HepG2 (cell line): ENCODE data around the gene C10orf71. TPM values are rescaled to one million over a fixed set of nuclear protein-coding genes. Genes with fewer than 3 reads are reported as not detected.

ENCODE experiments used
- ATAC-seq: fragments of 200-7000 bp; cut with Tn5 transposase; 3 replicates; pipeline ENCODE4 v1.9.1; 2020; ENCODE audit warnings: mild to moderate bottlenecking, moderate library complexity
- BruUV-seq: library from RNA; stranded (reverse); fragments of 400-500 nt; replicated peaks from 2 replicates; lab custom pipeline; 2021; lab: Mats Ljungman, UMichigan
- CTCF ChIA-PET: fragments of 300-600 bp; formaldehyde crosslinking; extraction: SDS; loops from one replicate; lab custom pipeline; 2021; ENCODE audit warnings: low total read pairs, inconsistent platforms, low intra/inter-chr PET ratio; lab: Yijun Ruan, JAX
- POLR2A ChIA-PET: fragments of 350-600 bp; sonication (Branson Sonifier 250); formaldehyde crosslinking; loops from one replicate; lab custom pipeline; 2020; ENCODE audit warnings: antibody characterized with exemption, inconsistent platforms; lab: Yijun Ruan, JAX
- DNase-seq: peaks from one replicate; pipeline ENCODE4 v3.0.0-alpha.2; 2015; ENCODE audit warnings: low spot score
- FAIRE-seq: peaks from 3 replicates; lab custom pipeline; 2011; peaks lifted over from hg19 to GRCh38; lab: Jason Lieb, UNC
- H2AFZ ChIP-seq: one replicate; pipeline ENCODE4 v1.6.1; 2011; ENCODE audit warnings: low read length, inconsistent platforms
- H3K27ac ChIP-seq: fragments of 300-600 bp; 3 replicates; pipeline ENCODE4 v1.8.0; 2011; ENCODE audit warnings: mixed run types, mild to moderate bottlenecking, mixed read lengths, low read length, inconsistent platforms; ENCODE audit not compliant: insufficient read depth; ENCODE audit errors: extremely low read length
- H3K27me3 ChIP-seq, 2 experiments: fragments of 200-600 bp in 1 of 2; 2 replicates in 1 of 2; 3 replicates in 1 of 2; pipeline versions ENCODE4 v1.6.0 to v1.8.0; 2011; ENCODE audit warnings: low read length in 2 of 2, mild to moderate bottlenecking in 2 of 2, moderate library complexity in 2 of 2, inconsistent platforms in 1 of 2; ENCODE audit not compliant: insufficient read depth in 2 of 2, control insufficient read depth in 1 of 2
- H3K36me3 ChIP-seq, 2 experiments: fragments of 200-600 bp in 1 of 2; replicated peaks in 1 of 2; 2 replicates in 1 of 2; 3 replicates in 1 of 2; pipeline versions ENCODE4 v1.5.1 to v1.8.0; 2011; ENCODE audit warnings: low read length in 2 of 2, inconsistent platforms in 1 of 2; ENCODE audit not compliant: insufficient read depth in 2 of 2, control insufficient read depth in 1 of 2
- H3K4me1 ChIP-seq: 2 replicates; pipeline ENCODE4 v1.5.1; 2012; ENCODE audit warnings: low read length, inconsistent platforms; ENCODE audit not compliant: insufficient read depth
- H3K4me2 ChIP-seq: 2 replicates; pipeline ENCODE4 v1.6.0; 2011; ENCODE audit warnings: low read depth, low read length, inconsistent platforms
- H3K4me3 ChIP-seq, 3 experiments: fragments of 200-600 bp in 1 of 3; sonication (generic), shearing (Covaris generic) in 1 of 3; replicated peaks in 1 of 3; 2 replicates each; pipeline ENCODE4 v1.5.1; 2011 to 2016; ENCODE audit warnings: low read length in 3 of 3, inconsistent platforms in 2 of 3, low read depth in 2 of 3, mild to moderate bottlenecking in 2 of 3, control low read depth in 1 of 3, mixed read lengths in 1 of 3; ENCODE audit not compliant: insufficient read depth in 1 of 3
- H3K79me2 ChIP-seq: one replicate; pipeline ENCODE4 v1.6.1; 2011; ENCODE audit warnings: low read length, inconsistent platforms; ENCODE audit not compliant: insufficient read depth
- H3K9ac ChIP-seq: 2 replicates; pipeline ENCODE4 v1.6.0; 2011; ENCODE audit warnings: mild to moderate bottlenecking, low read depth, low read length, inconsistent platforms; ENCODE audit not compliant: insufficient read depth
- H3K9me3 ChIP-seq: 2 replicates; pipeline ENCODE4 v1.5.1; 2012; ENCODE audit warnings: mild to moderate bottlenecking, low read length
- H4K20me1 ChIP-seq: 2 replicates; pipeline ENCODE4 v1.6.0; 2011; ENCODE audit warnings: inconsistent platforms, mild to moderate bottlenecking, low read length, moderate library complexity; ENCODE audit not compliant: insufficient read depth
- JARID2 ChIP-seq: sonication (generic); formaldehyde crosslinking; IDR thresholded peaks from 2 replicates; pipeline ENCODE4 v1.8.1; 2023; ENCODE audit warnings: missing genetic modification reagents, inconsistent platforms; ENCODE audit not compliant: insufficient replicate concordance
- NFIC ChIP-seq: IDR thresholded peaks from 2 replicates; pipeline ENCODE4 v1.6.1; 2012; ENCODE audit warnings: mild to moderate bottlenecking, low read length, inconsistent platforms
- TCF7 ChIP-seq: sonication (generic); IDR thresholded peaks from 2 replicates; pipeline ENCODE4 v1.6.1; 2016; ENCODE audit warnings: antibody characterized with exemption, low read depth
- ZNF263 ChIP-seq: sonication (generic); formaldehyde crosslinking; IDR thresholded peaks from 2 replicates; pipeline ENCODE4 v1.4.0; 2020; ENCODE audit warnings: missing genetic modification reagents
- ZNF354B ChIP-seq: sonication (generic); formaldehyde crosslinking; IDR thresholded peaks from 2 replicates; pipeline ENCODE4 v1.8.0; 2022; ENCODE audit warnings: mild to moderate bottlenecking, missing genetic modification reagents
- WGBS: methylation state at CpG from one replicate; pipeline ENCODE4 v1.1.6; 2017; ENCODE audit warnings: low lambda C conversion rate; 5-methylcytosine and 5-hydroxymethylcytosine counted together
- in situ Hi-C: cut with HindIII; loops from 2 replicates; pipeline ENCODE4 v1.10.0; 2017; ENCODE audit warnings: low pct_unique_long_range_greater_than_20kb; ENCODE audit not compliant: extremely low pct_ligation_motif_present
- intact Hi-C: fragments of 100-400 bp; cut with micrococcal nuclease; formaldehyde crosslinking; loops from one replicate; pipeline ENCODE4 v1.10.0; 2022; ENCODE audit not compliant: unreplicated experiment
- polyA plus RNA-seq, 8 experiments: library from polyadenylated mRNA; depleted of rRNA in 3 of 8; stranded (reverse) in 7 of 8; unstranded in 1 of 8; fragments of >200 nt; fragmentation: Illumina TruSeq in 4 of 8; extraction: Trizol in 4 of 8; gene quantifications; 2 replicates each; pipeline versions ENCODE4 v1.2.1 to v1.2.3, GENCODE V29; 2011 to 2016; ENCODE audit warnings: low read depth in 4 of 8, missing spikeins in 1 of 8, mixed read lengths in 1 of 8; ENCODE audit not compliant: insufficient read depth in 1 of 8
- total RNA-seq, 5 experiments: library from RNA; depleted of rRNA; stranded (reverse); fragments of >200 nt; fragmentation: Illumina TruSeq; extraction: Trizol; gene quantifications; 2 replicates each; pipeline ENCODE4 v1.2.3, GENCODE V29; 2016; ENCODE audit warnings: low read depth in 1 of 5
- TF ChIP-seq, protein P1 (sequence below): sonication (generic); formaldehyde crosslinking; IDR thresholded peaks from 2 replicates; pipeline ENCODE4 v1.8.1; 2023; ENCODE audit warnings: mild to moderate bottlenecking, missing genetic modification reagents
- TF ChIP-seq, protein P2 (sequence below): fragments of 450-650 bp; IDR thresholded peaks from 2 replicates; pipeline ENCODE4 v1.6.1; 2017
- TF ChIP-seq, protein P3 (sequence below): IDR thresholded peaks from 2 replicates; pipeline ENCODE4 v1.6.1; 2016; ENCODE audit warnings: missing compliant biosample characterization, missing genetic modification reagents, borderline replicate concordance
- TF ChIP-seq, protein P4 (sequence below): IDR thresholded peaks from 2 replicates; pipeline ENCODE4 v1.6.1; 2012; ENCODE audit warnings: inconsistent platforms

Gene C10orf71
- total and polyA plus RNA-seq, 2 of the 13 experiments (the other 11 are each of a cell fraction or from before 2014, with no cell fraction given), result not detected

DNA sequence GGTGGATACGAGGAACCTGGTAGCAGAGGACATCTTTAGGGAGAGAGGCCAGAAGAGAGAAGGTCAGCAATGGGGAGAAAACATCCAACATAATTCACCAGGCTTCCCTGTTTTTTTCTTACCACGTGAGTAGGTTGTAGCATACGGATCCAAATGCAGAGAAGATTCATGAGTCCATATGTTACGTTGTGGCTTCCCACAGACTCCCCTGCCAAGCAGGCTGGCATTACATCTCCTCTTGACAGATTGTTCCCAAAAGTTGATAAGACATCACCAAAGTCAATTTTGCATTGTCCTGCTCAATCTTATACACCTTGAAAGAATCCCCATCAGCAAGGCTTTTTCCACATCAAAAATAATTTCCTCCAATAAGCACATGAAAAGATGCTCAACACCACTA is 57.2 kb downstream of the C10orf71 start:
- ChIA-PET POLR2A (no interaction called here), CTCF (no interaction called here)
- Histone ChIP-seq H3K4me3 (no peak overlapping the region), H2AFZ (no peak overlapping the region), H3K9me3 (no peaks in the 10 kb centered on the region), H3K4me1 (peaks cover 19% of the 10 kb centered on the region; the same call in 1 of the 2 replicates), H3K79me2 (no peaks in the 10 kb centered on the region), H3K36me3 (no peaks in the 10 kb centered on the region), H3K27ac (no peak overlapping the region), H3K4me2 (no peak overlapping the region), H3K27me3 (no peaks in the 10 kb centered on the region), H3K9ac (no peak overlapping the region), H4K20me1 (no peaks in the 10 kb centered on the region)
- intact Hi-C loops, result no loop called here
- TF ChIP-seq TCF7, result no peak
- TF ChIP-seq NFIC, result no peak
- TF ChIP-seq, protein P1, sequence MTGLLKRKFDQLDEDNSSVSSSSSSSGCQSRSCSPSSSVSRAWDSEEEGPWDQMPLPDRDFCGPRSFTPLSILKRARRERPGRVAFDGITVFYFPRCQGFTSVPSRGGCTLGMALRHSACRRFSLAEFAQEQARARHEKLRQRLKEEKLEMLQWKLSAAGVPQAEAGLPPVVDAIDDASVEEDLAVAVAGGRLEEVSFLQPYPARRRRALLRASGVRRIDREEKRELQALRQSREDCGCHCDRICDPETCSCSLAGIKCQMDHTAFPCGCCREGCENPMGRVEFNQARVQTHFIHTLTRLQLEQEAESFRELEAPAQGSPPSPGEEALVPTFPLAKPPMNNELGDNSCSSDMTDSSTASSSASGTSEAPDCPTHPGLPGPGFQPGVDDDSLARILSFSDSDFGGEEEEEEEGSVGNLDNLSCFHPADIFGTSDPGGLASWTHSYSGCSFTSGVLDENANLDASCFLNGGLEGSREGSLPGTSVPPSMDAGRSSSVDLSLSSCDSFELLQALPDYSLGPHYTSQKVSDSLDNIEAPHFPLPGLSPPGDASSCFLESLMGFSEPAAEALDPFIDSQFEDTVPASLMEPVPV (CRISPR knock-in tag), result no peak
- TF ChIP-seq, protein P2, sequence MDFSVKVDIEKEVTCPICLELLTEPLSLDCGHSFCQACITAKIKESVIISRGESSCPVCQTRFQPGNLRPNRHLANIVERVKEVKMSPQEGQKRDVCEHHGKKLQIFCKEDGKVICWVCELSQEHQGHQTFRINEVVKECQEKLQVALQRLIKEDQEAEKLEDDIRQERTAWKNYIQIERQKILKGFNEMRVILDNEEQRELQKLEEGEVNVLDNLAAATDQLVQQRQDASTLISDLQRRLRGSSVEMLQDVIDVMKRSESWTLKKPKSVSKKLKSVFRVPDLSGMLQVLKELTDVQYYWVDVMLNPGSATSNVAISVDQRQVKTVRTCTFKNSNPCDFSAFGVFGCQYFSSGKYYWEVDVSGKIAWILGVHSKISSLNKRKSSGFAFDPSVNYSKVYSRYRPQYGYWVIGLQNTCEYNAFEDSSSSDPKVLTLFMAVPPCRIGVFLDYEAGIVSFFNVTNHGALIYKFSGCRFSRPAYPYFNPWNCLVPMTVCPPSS, result no peak
- TF ChIP-seq, protein P3, sequence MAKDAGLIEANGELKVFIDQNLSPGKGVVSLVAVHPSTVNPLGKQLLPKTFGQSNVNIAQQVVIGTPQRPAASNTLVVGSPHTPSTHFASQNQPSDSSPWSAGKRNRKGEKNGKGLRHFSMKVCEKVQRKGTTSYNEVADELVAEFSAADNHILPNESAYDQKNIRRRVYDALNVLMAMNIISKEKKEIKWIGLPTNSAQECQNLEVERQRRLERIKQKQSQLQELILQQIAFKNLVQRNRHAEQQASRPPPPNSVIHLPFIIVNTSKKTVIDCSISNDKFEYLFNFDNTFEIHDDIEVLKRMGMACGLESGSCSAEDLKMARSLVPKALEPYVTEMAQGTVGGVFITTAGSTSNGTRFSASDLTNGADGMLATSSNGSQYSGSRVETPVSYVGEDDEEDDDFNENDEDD, result no peak
- TF ChIP-seq, protein P4, sequence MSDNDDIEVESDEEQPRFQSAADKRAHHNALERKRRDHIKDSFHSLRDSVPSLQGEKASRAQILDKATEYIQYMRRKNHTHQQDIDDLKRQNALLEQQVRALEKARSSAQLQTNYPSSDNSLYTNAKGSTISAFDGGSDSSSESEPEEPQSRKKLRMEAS, result no peak
- no peak for TF ChIP-seq ZNF263 (CRISPR knock-in tag)
- no peak for TF ChIP-seq JARID2 (CRISPR knock-in tag)
- no peak for TF ChIP-seq ZNF354B (CRISPR knock-in tag)
- FAIRE-seq, result no peak
- 4% methylated on average over 4 of the region's 4 CpGs for WGBS
- in situ Hi-C loops, result no loop called here
- ATAC-seq, result no peak
- BruUV-seq, result no TSS peak
- no peak for DNase-seq
